IMR-90 (cell line): ENCODE measurements around the gene ABO. TPM values are rescaled to one million over a fixed set of nuclear protein-coding genes. Genes with fewer than 3 reads are reported as not detected.

Experiments
- ATAC-seq: fragments of 200-7000 bp; cut with Tn5 transposase; 2 replicates; pipeline ENCODE4 v1.9.1; 2020; ENCODE audit warnings: low read depth, mild to moderate bottlenecking, moderate library complexity
- BruUV-seq: library from RNA; stranded (reverse); fragments of 400-500 nt; replicated peaks from 2 replicates; lab custom pipeline; 2021; lab: Mats Ljungman, UMichigan
- CTCF ChIA-PET: fragments of 300-600 bp; formaldehyde crosslinking; extraction: SDS; loops from one replicate; lab custom pipeline; 2021; ENCODE audit warnings: antibody characterized with exemption; lab: Yijun Ruan, JAX
- POLR2A ChIA-PET: fragments of 300-600 bp; sonication (Branson Sonifier 250); formaldehyde crosslinking; loops from one replicate; lab custom pipeline; 2022; ENCODE audit warnings: antibody characterized with exemption; ENCODE audit not compliant: unreplicated experiment; lab: Charles Lee
- DNase-seq: peaks from one replicate; pipeline ENCODE4 v3.0.0; 2013
- H2AFZ ChIP-seq: replicated peaks from 2 replicates; pipeline ENCODE3; 2013; ENCODE audit warnings: low read length, mild to moderate bottlenecking; ENCODE audit not compliant: poor library complexity
- H2AK5ac ChIP-seq: 2 replicates; pipeline ENCODE4 v1.6.1; 2013; ENCODE audit warnings: low read depth, low read length, inconsistent platforms
- H2AK9ac ChIP-seq: replicated peaks from 2 replicates; pipeline ENCODE3; 2013; ENCODE audit warnings: mild to moderate bottlenecking, low read depth, low read length, moderate library complexity; ENCODE audit not compliant: poor library complexity
- H2BK120ac ChIP-seq: 2 replicates; pipeline ENCODE4 v1.6.1; 2013; ENCODE audit warnings: low read depth, low read length, inconsistent platforms
- H2BK15ac ChIP-seq: 3 replicates; pipeline ENCODE4 v1.6.1; 2013; ENCODE audit warnings: low read depth, low read length, inconsistent platforms
- H2BK20ac ChIP-seq: 2 replicates; pipeline ENCODE4 v1.6.1; 2013; ENCODE audit warnings: low read depth, mild to moderate bottlenecking, inconsistent platforms, low read length, moderate library complexity
- H2BK5ac ChIP-seq: 2 replicates; pipeline ENCODE4 v1.6.1; 2013; ENCODE audit warnings: mild to moderate bottlenecking, low read depth, low read length, inconsistent platforms; ENCODE audit not compliant: poor library complexity, severe bottlenecking
- H3K14ac ChIP-seq: replicated peaks from 2 replicates; pipeline ENCODE4 v1.6.1; 2013; ENCODE audit warnings: low read depth, low read length, inconsistent platforms
- H3K18ac ChIP-seq: 2 replicates; pipeline ENCODE4 v1.6.1; 2013; ENCODE audit warnings: low read depth, low read length, control low read depth
- H3K23ac ChIP-seq: 2 replicates; pipeline ENCODE4 v1.6.1; 2013; ENCODE audit warnings: low read depth, low read length, inconsistent platforms
- H3K27ac ChIP-seq: 2 replicates; pipeline ENCODE4 v1.5.1; 2013; ENCODE audit warnings: mild to moderate bottlenecking, control low read depth, low read length; ENCODE audit not compliant: insufficient read depth
- H3K27me3 ChIP-seq: 2 replicates; pipeline ENCODE4 v1.6.1; 2013; ENCODE audit warnings: low read length; ENCODE audit not compliant: control insufficient read depth, insufficient read depth
- H3K36me3 ChIP-seq: 2 replicates; pipeline ENCODE4 v1.6.1; 2013; ENCODE audit warnings: low read length, mixed read lengths; ENCODE audit not compliant: control insufficient read depth, insufficient read depth
- H3K4ac ChIP-seq: 2 replicates; pipeline ENCODE4 v1.6.1; 2013; ENCODE audit warnings: low read depth, low read length, inconsistent platforms
- H3K4me1 ChIP-seq: 2 replicates; pipeline ENCODE4 v1.6.1; 2013; ENCODE audit warnings: low read length, mixed read lengths; ENCODE audit not compliant: control insufficient read depth, insufficient read depth
- H3K4me2 ChIP-seq: 2 replicates; pipeline ENCODE4 v1.6.1; 2013; ENCODE audit warnings: low read depth, mild to moderate bottlenecking, control low read depth, low read length, moderate library complexity
- H3K4me3 ChIP-seq: 2 replicates; pipeline ENCODE4 v1.5.1; 2013; ENCODE audit warnings: low read depth, mild to moderate bottlenecking, control low read depth, low read length, moderate library complexity; ENCODE audit not compliant: insufficient read depth
- H3K56ac ChIP-seq: 2 replicates; pipeline ENCODE4 v1.6.1; 2013; ENCODE audit warnings: low read length, inconsistent platforms; ENCODE audit not compliant: insufficient read depth; ENCODE audit errors: extremely low read depth
- H3K79me1 ChIP-seq, 2 experiments: 2 replicates each; pipeline ENCODE4 v1.6.1; 2013; ENCODE audit warnings: low read length in 2 of 2, inconsistent platforms in 1 of 2, low read depth in 1 of 2
- H3K9ac ChIP-seq: 2 replicates; pipeline ENCODE4 v1.6.1; 2013; ENCODE audit warnings: low read depth, low read length, control low read depth
- H3K9me1 ChIP-seq: 2 replicates; pipeline ENCODE4 v1.6.1; 2013; ENCODE audit warnings: low read length, inconsistent platforms; ENCODE audit not compliant: insufficient read depth
- H3K9me3 ChIP-seq: 2 replicates; pipeline ENCODE4 v1.6.1; 2013; ENCODE audit warnings: low read length; ENCODE audit not compliant: control insufficient read depth, insufficient read depth
- H4K20me1 ChIP-seq: 2 replicates; pipeline ENCODE4 v1.6.1; 2013; ENCODE audit warnings: low read length, inconsistent platforms; ENCODE audit not compliant: insufficient read depth
- H4K5ac ChIP-seq: 2 replicates; pipeline ENCODE4 v1.6.1; 2013; ENCODE audit warnings: mild to moderate bottlenecking, low read depth, low read length, control low read depth
- H4K8ac ChIP-seq, 2 experiments: 2 replicates each; pipeline ENCODE4 v1.6.1; 2013; ENCODE audit warnings: low read depth in 2 of 2, low read length in 2 of 2, control low read depth in 1 of 2, inconsistent platforms in 1 of 2
- H4K91ac ChIP-seq: 2 replicates; pipeline ENCODE4 v1.6.1; 2013; ENCODE audit warnings: low read depth, low read length, inconsistent platforms; ENCODE audit not compliant: insufficient read depth
- BHLHE40 ChIP-seq: fragments of 150-350 bp; IDR thresholded peaks from 2 replicates; pipeline ENCODE4 v1.6.1; 2016; ENCODE audit warnings: mild to moderate bottlenecking, low read depth, low read length
- CEBPB ChIP-seq: IDR thresholded peaks from 2 replicates; pipeline ENCODE4 v1.6.1; 2012; ENCODE audit warnings: low read depth, low read length, improper control_type of control experiment
- CTCF ChIP-seq: conservative IDR thresholded peaks from 2 replicates; pipeline ENCODE4 v1.5.1; 2012; ENCODE audit warnings: mild to moderate bottlenecking, low read depth, low read length, improper control_type of control experiment
- MAFK ChIP-seq: IDR thresholded peaks from 2 replicates; pipeline ENCODE4 v1.6.1; 2012; ENCODE audit warnings: low read depth, low read length, improper control_type of control experiment
- MAZ ChIP-seq: IDR thresholded peaks from 2 replicates; pipeline ENCODE4 v1.6.1; 2012; ENCODE audit warnings: low read depth, mild to moderate bottlenecking, low read length, improper control_type of control experiment, moderate library complexity, borderline replicate concordance
- RFX5 ChIP-seq: IDR thresholded peaks from 2 replicates; pipeline ENCODE4 v1.8.0; 2012; ENCODE audit warnings: low read depth, mild to moderate bottlenecking, low read length, moderate library complexity
- SMC3 ChIP-seq: fragments of 150-350 bp; IDR thresholded peaks from 2 replicates; pipeline ENCODE4 v1.6.1; 2016; ENCODE audit warnings: low read depth, mild to moderate bottlenecking, antibody characterized with exemption, low read length, moderate library complexity
- WGBS, 2 experiments: methylation state at CpG; one replicate each; pipeline versions ENCODE4 v1.1.5 to v1.1.7; 2013; ENCODE audit warnings: missing lambda C conversion rate in 2 of 2; ENCODE audit not compliant: insufficient read length in 1 of 2; ENCODE audit errors: extremely low coverage in 2 of 2; 5-methylcytosine and 5-hydroxymethylcytosine counted together
- dilution Hi-C: fragments of 300-500 bp; cut with HindIII; formaldehyde crosslinking; loops from one replicate; pipeline ENCODE4 v1.14.3; 2018; ENCODE audit warnings: low sequenced_read_pairs; ENCODE audit not compliant: unreplicated experiment
- in situ Hi-C: fragments of 300-500 bp; cut with MboI; formaldehyde crosslinking; loops from 3 replicates; pipeline ENCODE4 v1.14.3; 2019; ENCODE audit warnings: low sequenced_read_pairs, inconsistent platforms, mixed read lengths
- intact Hi-C: fragments of 100-400 bp; cut with micrococcal nuclease; formaldehyde crosslinking; loops from 2 replicates; pipeline ENCODE4 v1.10.0; 2022
- polyA plus RNA-seq, 3 experiments: library from polyadenylated mRNA; depleted of rRNA; stranded (reverse); fragments of >200 nt; gene quantifications; 2 replicates each; pipeline ENCODE4 v1.2.3, GENCODE V29; 2012; ENCODE audit warnings: low replicate concordance in 1 of 3
- total RNA-seq: library from RNA; depleted of rRNA; stranded (reverse); fragments of >200 nt; gene quantifications from 2 replicates; pipeline ENCODE4 v1.2.3, GENCODE V29; 2012
- TF ChIP-seq, protein P1 (sequence below): fragments of 150-350 bp; IDR thresholded peaks from 2 replicates; pipeline ENCODE4 v1.6.1; 2017; ENCODE audit warnings: mild to moderate bottlenecking, antibody characterized with exemption, low read length, low read depth
- TF ChIP-seq, protein P2 (sequence below): fragments of 150-350 bp; IDR thresholded peaks from 2 replicates; pipeline ENCODE4 v1.6.1; 2016; ENCODE audit warnings: low read depth, mild to moderate bottlenecking, low read length, moderate library complexity, borderline replicate concordance

The ABO gene
- total and polyA plus RNA-seq, 2 of the 4 experiments (the other 2 are of a cell fraction), result not detected

- dilution Hi-C loops (no loop called here), intact Hi-C loops (no loop called here)
- H3K4me2 ChIP-seq, result no peak overlapping the region
These were observed 37.8 kb downstream of the ABO start for GRCh38 chr9:133237035-133237731.

More at GRCh38 chr9:133237035-133237731, 37.8 kb downstream of the ABO start:
- Histone ChIP-seq H3K56ac (no peak overlapping the region), H4K20me1 (no peaks in the 10 kb centered on the region), H3K4me1 (no peaks in the 10 kb centered on the region), H3K79me1 (no peaks in the 10 kb centered on the region), H3K27ac (no peak overlapping the region), H2BK120ac (no peak overlapping the region), H2AK9ac (no peak overlapping the region), H3K14ac (no peak overlapping the region), H3K36me3 (no peaks in the 10 kb centered on the region), H3K9ac (no peak overlapping the region), H3K4me3 (no peak overlapping the region), H3K27me3 (peaks cover 17% of the 10 kb centered on the region), H3K4ac (no peak overlapping the region), H3K9me1 (no peaks in the 10 kb centered on the region), H3K9me3 (no peaks in the 10 kb centered on the region), H3K18ac (no peak overlapping the region), H4K91ac (no peak overlapping the region), H2BK15ac (no peak overlapping the region), H2BK5ac (no peak overlapping the region), H4K5ac (no peak overlapping the region), H2BK20ac (no peak overlapping the region), H4K8ac (no peak overlapping the region), H2AK5ac (no peak overlapping the region), H3K23ac (no peak overlapping the region), H2AFZ (no peak overlapping the region)
- ChIA-PET POLR2A (no interaction called here), CTCF (no interaction called here)
- TF ChIP-seq RFX5, result no peak
- TF ChIP-seq, protein P1, sequence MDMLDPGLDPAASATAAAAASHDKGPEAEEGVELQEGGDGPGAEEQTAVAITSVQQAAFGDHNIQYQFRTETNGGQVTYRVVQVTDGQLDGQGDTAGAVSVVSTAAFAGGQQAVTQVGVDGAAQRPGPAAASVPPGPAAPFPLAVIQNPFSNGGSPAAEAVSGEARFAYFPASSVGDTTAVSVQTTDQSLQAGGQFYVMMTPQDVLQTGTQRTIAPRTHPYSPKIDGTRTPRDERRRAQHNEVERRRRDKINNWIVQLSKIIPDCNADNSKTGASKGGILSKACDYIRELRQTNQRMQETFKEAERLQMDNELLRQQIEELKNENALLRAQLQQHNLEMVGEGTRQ, result no peak
- TF ChIP-seq BHLHE40, result no peak
- TF ChIP-seq, protein P2, sequence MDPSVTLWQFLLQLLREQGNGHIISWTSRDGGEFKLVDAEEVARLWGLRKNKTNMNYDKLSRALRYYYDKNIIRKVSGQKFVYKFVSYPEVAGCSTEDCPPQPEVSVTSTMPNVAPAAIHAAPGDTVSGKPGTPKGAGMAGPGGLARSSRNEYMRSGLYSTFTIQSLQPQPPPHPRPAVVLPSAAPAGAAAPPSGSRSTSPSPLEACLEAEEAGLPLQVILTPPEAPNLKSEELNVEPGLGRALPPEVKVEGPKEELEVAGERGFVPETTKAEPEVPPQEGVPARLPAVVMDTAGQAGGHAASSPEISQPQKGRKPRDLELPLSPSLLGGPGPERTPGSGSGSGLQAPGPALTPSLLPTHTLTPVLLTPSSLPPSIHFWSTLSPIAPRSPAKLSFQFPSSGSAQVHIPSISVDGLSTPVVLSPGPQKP, result no peak
- TF ChIP-seq SMC3, result no peak
- no peak for TF ChIP-seq CEBPB
- TF ChIP-seq MAFK, result no peak
- TF ChIP-seq MAZ, result no peak
- no peak for TF ChIP-seq CTCF
- WGBS, 2 experiments, result 53% methylated on average over 4 of the region's 17 CpGs; no CpG with 5 or more reads in 1 of the 2 experiments
- DNase-seq, result no peak
- no peak for ATAC-seq
- BruUV-seq, result no TSS peak
- in situ Hi-C loops, result no loop called here
